LNCaP clone FGC (cell line): Measurements from ENCODE around the gene COL23A1.
"Not testable (repeated sequence)": the region's sequence is repeated elsewhere in the genome, so short reads cannot be mapped to it uniquely, and the experiment has no call there.

Experiments
- DNase-seq: peaks from one replicate; pipeline ENCODE4 v3.0.0-alpha.2; 2011; ENCODE audit warnings: low read depth
- H3K4me3 ChIP-seq: 2 replicates; pipeline ENCODE4 v1.5.1; 2011; ENCODE audit warnings: mild to moderate bottlenecking, low read depth, low read length, control low read depth
- CTCF ChIP-seq: IDR thresholded peaks from 2 replicates; pipeline ENCODE4 v1.5.1; 2012; ENCODE audit warnings: mild to moderate bottlenecking; ENCODE audit not compliant: control insufficient read depth, insufficient read depth; ENCODE audit errors: extremely low read depth

The COL23A1 gene

GRCh38 chr5:178488696-178489095, 101.5 kb downstream of the COL23A1 start:
- no peak for DNase-seq
- no peak for TF ChIP-seq CTCF
- no peak overlapping the region for H3K4me3 ChIP-seq

DNA sequence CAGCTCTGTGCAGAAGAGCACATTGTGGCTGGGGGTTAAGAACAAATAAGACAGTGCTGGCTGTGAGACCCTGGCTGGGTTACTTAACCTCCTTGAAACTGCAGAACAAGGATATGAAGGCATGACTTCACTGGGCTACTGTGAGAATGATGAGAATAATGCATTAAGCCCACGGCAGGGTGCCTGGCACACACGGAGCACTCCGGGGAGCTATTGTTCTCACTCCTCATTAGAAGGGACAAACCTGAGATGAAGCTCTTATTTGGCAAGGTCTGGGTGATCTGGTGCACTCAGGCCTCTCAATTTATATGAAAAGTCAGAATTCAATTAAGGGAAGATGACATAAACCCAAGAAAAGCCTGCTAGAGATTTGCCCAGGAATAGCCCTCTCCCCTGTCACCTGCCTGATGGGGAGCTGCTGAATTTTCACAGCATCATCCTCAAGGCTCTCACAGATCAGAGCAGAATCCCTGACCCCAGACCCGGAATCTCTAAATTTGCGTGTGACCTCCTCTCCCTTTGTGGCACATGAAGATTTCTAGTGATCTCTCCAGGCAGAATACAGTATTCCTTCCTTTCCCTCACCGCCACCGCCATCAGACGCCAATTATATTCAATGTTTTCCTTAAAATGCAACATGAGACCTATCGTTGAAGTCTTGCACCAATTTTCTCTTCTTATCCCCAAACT, 102.1 kb downstream of the COL23A1 start:
- TF ChIP-seq CTCF, result no peak
- DNase-seq, result no peak
- H3K4me3 ChIP-seq, result no peak overlapping the region

DNA sequence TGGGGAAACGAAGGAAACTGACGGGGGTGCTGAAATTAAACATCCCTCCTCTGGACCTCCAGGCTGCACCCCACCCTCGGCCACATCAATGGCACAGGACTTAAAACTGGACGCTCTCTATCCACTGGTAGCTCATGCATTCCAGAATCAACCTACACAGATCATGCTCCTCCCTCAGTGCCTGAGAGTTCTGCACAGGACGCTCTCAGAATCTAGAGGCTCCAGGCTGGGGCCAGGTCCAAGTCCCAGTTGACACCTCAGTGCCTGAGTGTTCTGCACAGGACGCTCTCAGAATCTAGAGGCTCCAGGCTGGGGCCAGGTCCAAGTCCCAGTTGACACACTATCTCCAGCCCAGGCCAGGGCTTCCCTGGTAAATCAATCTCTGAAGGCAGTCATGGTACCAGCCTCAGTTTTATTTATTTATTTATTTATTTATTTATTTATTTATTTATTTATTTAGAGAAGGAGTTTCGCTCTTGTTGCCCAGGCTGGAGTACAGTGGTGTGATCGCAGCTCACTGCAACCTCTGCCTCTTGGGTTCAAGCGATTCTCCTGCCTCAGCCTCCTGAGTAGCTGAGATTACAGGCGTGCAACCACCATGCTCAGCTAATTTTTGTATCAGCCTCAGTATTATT, 103.2 kb downstream of the COL23A1 start:
- not testable (repeated sequence) for DNase-seq, H3K4me3 ChIP-seq

GRCh38 chr5:178486239-178486641, 104.0 kb downstream of the COL23A1 start:
- H3K4me3 ChIP-seq, result no peak overlapping the region
- DNase-seq, result no peak
- no peak for TF ChIP-seq CTCF

GRCh38 chr5:178483620-178484019, 106.6 kb downstream of the COL23A1 start:
- no peak overlapping the region for H3K4me3 ChIP-seq
- DNase-seq, result no peak
- no peak for TF ChIP-seq CTCF

- no peak for DNase-seq
- TF ChIP-seq CTCF, result no peak
- H3K4me3 ChIP-seq, result no peak overlapping the region
Observed at GRCh38 chr5:178479261-178479660, 110.9 kb downstream of the COL23A1 start.

- TF ChIP-seq CTCF, result no peak
- no peak for DNase-seq
- no peak overlapping the region for H3K4me3 ChIP-seq
Observed at GRCh38 chr5:178478370-178478769, 111.8 kb downstream of the COL23A1 start.
